HG02623 (cell line): ENCODE measurements around the gene TM4SF20.
"Not testable (repeated sequence)": the region's sequence is repeated elsewhere in the genome, so short reads cannot be mapped to it uniquely, and the experiment has no call there.

Experiments used
- ATAC-seq: cut with Tn5 transposase; IDR thresholded peaks from one replicate; pipeline ENCODE4 v1.9.1; 2021; ENCODE audit warnings: moderate library complexity; ENCODE audit not compliant: unreplicated experiment

The TM4SF20 gene

GRCh38 chr2:227398684-227399670 is 19.9 kb upstream of the TM4SF20 start:
- ATAC-seq, result no peak

GRCh38 chr2:227397562-227397961 is 18.5 kb upstream of the TM4SF20 start:
- no peak for ATAC-seq

- ATAC-seq, result no peak
These were observed 16.4 kb upstream of the TM4SF20 start for GRCh38 chr2:227395556-227395955.

- no peak for ATAC-seq
These were observed 15.3 kb upstream of the TM4SF20 start for GRCh38 chr2:227394401-227394800.

GRCh38 chr2:227390468-227391256 is 11.6 kb upstream of the TM4SF20 start:
- ATAC-seq, result no peak

GRCh38 chr2:227389661-227390060 is 10.6 kb upstream of the TM4SF20 start:
- no peak for ATAC-seq

GRCh38 chr2:227389231-227389630 is 10.1 kb upstream of the TM4SF20 start:
- no peak for ATAC-seq

GRCh38 chr2:227388537-227389011 is 9.5 kb upstream of the TM4SF20 start:
- ATAC-seq, result no peak

GRCh38 chr2:227387583-227387982 is 8.5 kb upstream of the TM4SF20 start, which contains the start of gene SCYGR1:
Gene SCYGR1, minus strand, starts transcription at chr2:227387949. Its CDS starts 0 bp downstream, at chr2:227387949.
- not testable (repeated sequence) for ATAC-seq

- no peak for ATAC-seq
These were observed 7.5 kb upstream of the TM4SF20 start for GRCh38 chr2:227386630-227387029.

GRCh38 chr2:227383686-227384085 is 4.6 kb upstream of the TM4SF20 start:
- ATAC-seq, result no peak

GRCh38 chr2:227382241-227382835 is 3.2 kb upstream of the TM4SF20 start:
- ATAC-seq, result not testable (repeated sequence)

- ATAC-seq, result no peak
These were observed 729 bp downstream of the TM4SF20 start for GRCh38 chr2:227378371-227378782.

GRCh38 chr2:227377467-227378351 is 1.4 kb downstream of the TM4SF20 start:
- no peak for ATAC-seq

GRCh38 chr2:227376656-227377396 is 2.3 kb downstream of the TM4SF20 start:
- ATAC-seq, result no peak

- no peak for ATAC-seq
These were observed 4.9 kb downstream of the TM4SF20 start for GRCh38 chr2:227374158-227374557.

- no peak for ATAC-seq
These were observed 5.7 kb downstream of the TM4SF20 start for GRCh38 chr2:227373389-227373788.

- no peak for ATAC-seq
These were observed 8.3 kb downstream of the TM4SF20 start for GRCh38 chr2:227370791-227371312.

- ATAC-seq, result no peak
These were observed 9.0 kb downstream of the TM4SF20 start for GRCh38 chr2:227370092-227370491.
